T-helper 1 cell treated with Interleukin-12 subunit alpha and Interleukin-12 subunit beta and Interleukin-4 antibody, amounts not matched to agents 30 μg/mL and 1 μg/mL, for 36 hours (primary cell): ENCODE data around the gene ETV2.
"Not testable (repeated sequence)": the region's sequence is repeated elsewhere in the genome, so short reads cannot be mapped to it uniquely, and the experiment has no call there.

ENCODE experiments used
- H3K27ac Mint-ChIP-seq: one replicate; pipeline ENCODE4 v1.8.0; 2021; ENCODE audit warnings: mild to moderate bottlenecking, mixed read lengths
- H3K27me3 Mint-ChIP-seq: one replicate; pipeline ENCODE4 v1.8.0; 2021; ENCODE audit warnings: low read depth, mixed read lengths
- H3K36me3 Mint-ChIP-seq: one replicate; pipeline ENCODE4 v1.8.0; 2021; ENCODE audit warnings: low read depth, mixed read lengths
- H3K4me1 Mint-ChIP-seq: one replicate; pipeline ENCODE4 v1.8.0; 2021; ENCODE audit warnings: low read depth, mixed read lengths
- H3K4me3 Mint-ChIP-seq: one replicate; pipeline ENCODE4 v1.8.0; 2021; ENCODE audit warnings: mild to moderate bottlenecking, moderate library complexity, mixed read lengths
- H3K9me3 Mint-ChIP-seq: one replicate; pipeline ENCODE4 v1.8.0; 2021; ENCODE audit warnings: mixed read lengths

ETV2 gene

GRCh38 chr19:35642798-35643254 is 1.3 kb downstream of the ETV2 start:
- H3K27ac Mint-ChIP-seq, result no peak overlapping the region
- H3K27me3 Mint-ChIP-seq, result no peaks in the 10 kb centered on the region
- H3K36me3 Mint-ChIP-seq, result peaks cover 4% of the 10 kb centered on the region
- no peaks in the 10 kb centered on the region for H3K9me3 Mint-ChIP-seq
- H3K4me1 Mint-ChIP-seq, result peaks cover 23% of the 10 kb centered on the region
- H3K4me3 Mint-ChIP-seq, result peak overlapping the region; percentile 94

- peaks cover 4% of the 10 kb centered on the region for H3K36me3 Mint-ChIP-seq
- H3K27ac Mint-ChIP-seq, result peak overlapping the region; percentile 88
- H3K4me1 Mint-ChIP-seq, result peaks cover 23% of the 10 kb centered on the region
- no peaks in the 10 kb centered on the region for H3K9me3 Mint-ChIP-seq
- no peaks in the 10 kb centered on the region for H3K27me3 Mint-ChIP-seq
- peak overlapping the region; percentile 94 for H3K4me3 Mint-ChIP-seq
Observed at GRCh38 chr19:35643255-35644205, 2.0 kb downstream of the ETV2 start.

DNA sequence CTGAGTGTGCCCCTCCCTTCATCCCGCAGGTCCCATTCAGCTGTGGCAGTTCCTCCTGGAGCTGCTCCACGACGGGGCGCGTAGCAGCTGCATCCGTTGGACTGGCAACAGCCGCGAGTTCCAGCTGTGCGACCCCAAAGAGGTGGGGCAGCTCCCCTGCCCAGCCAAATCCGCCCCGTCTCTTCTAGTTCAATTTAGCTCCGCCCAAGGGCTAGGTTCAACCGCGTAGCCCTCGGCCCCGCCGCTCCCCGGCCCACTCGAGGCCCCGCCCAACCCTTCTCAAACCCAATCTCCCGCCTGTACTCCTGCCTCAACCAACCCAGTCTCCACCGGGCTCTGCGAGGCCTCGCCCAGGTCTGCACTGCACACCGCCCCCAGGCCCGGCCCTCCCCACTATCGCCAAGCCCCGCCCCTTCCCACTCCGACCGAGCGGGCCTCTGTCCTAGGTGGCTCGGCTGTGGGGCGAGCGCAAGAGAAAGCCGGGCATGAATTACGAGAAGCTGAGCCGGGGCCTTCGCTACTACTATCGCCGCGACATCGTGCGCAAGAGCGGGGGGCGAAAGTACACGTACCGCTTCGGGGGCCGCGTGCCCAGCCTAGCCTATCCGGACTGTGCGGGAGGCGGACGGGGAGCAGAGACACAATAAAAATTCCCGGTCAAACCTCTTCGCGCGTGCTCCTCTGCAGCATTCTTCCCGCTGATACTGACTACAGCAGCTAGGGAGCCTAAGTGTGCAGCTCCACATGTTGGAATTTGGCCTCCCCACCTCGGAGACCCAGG is 2.9 kb downstream of the ETV2 start:
- Mint-ChIP-seq H3K9me3 (no peaks in the 10 kb centered on the region), H3K4me3 (peak overlapping the region; percentile 94), H3K27me3 (no peaks in the 10 kb centered on the region), H3K36me3 (peaks cover 4% of the 10 kb centered on the region), H3K4me1 (peaks cover 25% of the 10 kb centered on the region), H3K27ac (peak overlapping the region; percentile 88)

GRCh38 chr19:35644987-35645679 is 3.6 kb downstream of the ETV2 start:
- H3K4me3 Mint-ChIP-seq, result peak overlapping the region; percentile 94
- peaks cover 25% of the 10 kb centered on the region for H3K4me1 Mint-ChIP-seq
- H3K27ac Mint-ChIP-seq, result peak overlapping the region; percentile 88
- H3K27me3 Mint-ChIP-seq, result no peaks in the 10 kb centered on the region
- H3K9me3 Mint-ChIP-seq, result no peaks in the 10 kb centered on the region
- peaks cover 4% of the 10 kb centered on the region for H3K36me3 Mint-ChIP-seq

DNA sequence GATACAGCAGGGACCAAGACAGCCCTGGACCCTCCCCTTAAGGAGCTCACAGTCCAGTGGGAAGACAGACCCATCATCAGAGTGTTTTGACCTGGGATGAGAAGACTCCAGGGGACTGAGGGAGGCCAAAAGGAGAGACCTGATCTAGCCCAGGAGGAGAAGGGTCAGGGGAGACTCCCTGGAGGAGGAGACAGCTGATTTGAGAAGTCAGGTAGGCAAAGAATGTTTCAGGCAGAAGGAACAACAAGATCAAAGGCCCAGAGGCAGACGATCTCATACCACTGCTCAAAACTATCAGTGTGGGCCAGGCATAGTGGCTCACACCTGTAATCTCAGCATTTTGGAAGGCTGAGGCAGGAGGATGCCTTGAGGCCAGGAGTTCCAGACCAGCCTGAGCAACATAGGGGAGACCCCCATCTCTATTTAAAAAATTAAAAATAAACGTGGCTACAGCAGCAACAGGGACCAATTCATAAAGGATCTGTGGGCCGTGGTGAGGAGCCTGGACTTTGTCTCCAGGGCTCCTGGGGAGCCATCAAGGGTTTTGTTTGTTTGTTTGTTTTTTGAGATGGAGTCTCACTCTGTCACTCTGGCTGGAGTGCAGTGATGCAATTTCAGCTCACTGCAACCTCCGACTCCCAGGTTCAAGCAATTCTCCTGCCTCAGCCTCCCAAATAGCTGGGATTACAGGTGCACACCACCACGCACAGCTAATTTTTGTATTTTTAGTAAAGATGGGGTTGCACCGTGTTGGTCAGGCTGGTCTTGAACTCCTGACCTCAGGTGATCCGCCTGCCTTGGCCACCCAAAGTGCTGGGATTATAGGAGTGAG is 4.4 kb downstream of the ETV2 start:
- Mint-ChIP-seq H3K4me1 (peaks cover 27% of the 10 kb centered on the region), H3K27me3 (no peaks in the 10 kb centered on the region), H3K36me3 (peaks cover 6% of the 10 kb centered on the region), H3K9me3 (no peaks in the 10 kb centered on the region), H3K27ac (peak overlapping the region; percentile 52), H3K4me3 (peak overlapping the region; percentile 94)

- Mint-ChIP-seq H3K36me3 (peaks cover 12% of the 10 kb centered on the region), H3K4me3 (peak within 1 kb of the TSS; percentile 95), H3K4me1 (peaks cover 31% of the 10 kb centered on the region), H3K9me3 (no peaks in the 10 kb centered on the region), H3K27me3 (no peaks in the 10 kb centered on the region), H3K27ac (peak within 1 kb of the TSS; percentile 88)
Observed at GRCh38 chr19:35648017-35648961, 6.7 kb downstream of the ETV2 start, which contains the start of gene COX6B1. COX6B1 (plus strand) TSS chr19:35648323; CDS start chr19:35651244, 2,921 bp downstream.

DNA sequence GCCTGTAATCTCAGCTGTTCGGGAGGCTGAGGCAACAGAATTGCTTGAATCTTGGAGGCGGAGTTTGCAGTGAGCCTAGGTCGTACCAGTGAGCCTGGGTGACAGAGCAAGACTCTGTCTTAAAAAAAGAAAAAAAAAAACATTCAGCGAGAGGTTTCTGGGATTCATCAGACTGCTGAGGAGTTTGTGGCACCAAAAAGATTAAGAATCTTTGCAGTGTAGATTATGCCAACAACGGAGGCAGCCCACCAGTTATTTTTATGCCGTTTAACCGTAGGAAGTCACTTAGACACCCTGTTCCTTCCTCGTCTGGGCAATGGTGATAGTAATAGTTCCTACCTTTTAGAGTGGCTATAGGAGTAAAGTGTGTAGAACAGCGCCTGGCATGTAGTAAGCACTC is 9.0 kb downstream of the ETV2 start:
- Mint-ChIP-seq H3K4me3 (no peak overlapping the region), H3K9me3 (no peaks in the 10 kb centered on the region), H3K36me3 (peaks cover 21% of the 10 kb centered on the region), H3K27me3 (no peaks in the 10 kb centered on the region), H3K27ac (no peak overlapping the region), H3K4me1 (peaks cover 20% of the 10 kb centered on the region)

DNA sequence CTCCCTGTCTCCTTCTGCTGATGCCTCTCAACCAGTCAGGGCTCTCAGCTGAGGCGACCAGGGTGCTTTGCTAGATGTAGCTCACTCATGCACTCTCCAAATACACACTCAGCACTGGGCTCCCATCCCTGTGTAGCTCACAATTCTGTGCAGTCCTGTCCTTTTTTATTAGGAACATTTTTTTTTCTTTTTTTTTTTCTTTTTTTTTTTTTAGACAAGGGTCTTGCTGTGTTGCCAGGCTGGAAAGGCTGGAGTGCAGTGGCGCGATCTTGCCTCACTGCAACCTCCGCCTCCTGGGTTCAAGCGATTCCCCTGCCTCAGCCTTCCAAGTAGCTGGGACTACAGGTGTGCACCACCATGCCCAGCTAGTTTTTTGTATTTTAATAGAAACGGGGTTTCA is 13.3 kb downstream of the ETV2 start:
- not testable (repeated sequence) for H3K27ac Mint-ChIP-seq, H3K27me3 Mint-ChIP-seq, H3K4me3 Mint-ChIP-seq, H3K9me3 Mint-ChIP-seq
- peaks cover 12% of the 10 kb centered on the region for H3K4me1 Mint-ChIP-seq
- H3K36me3 Mint-ChIP-seq, result peaks cover 32% of the 10 kb centered on the region

DNA sequence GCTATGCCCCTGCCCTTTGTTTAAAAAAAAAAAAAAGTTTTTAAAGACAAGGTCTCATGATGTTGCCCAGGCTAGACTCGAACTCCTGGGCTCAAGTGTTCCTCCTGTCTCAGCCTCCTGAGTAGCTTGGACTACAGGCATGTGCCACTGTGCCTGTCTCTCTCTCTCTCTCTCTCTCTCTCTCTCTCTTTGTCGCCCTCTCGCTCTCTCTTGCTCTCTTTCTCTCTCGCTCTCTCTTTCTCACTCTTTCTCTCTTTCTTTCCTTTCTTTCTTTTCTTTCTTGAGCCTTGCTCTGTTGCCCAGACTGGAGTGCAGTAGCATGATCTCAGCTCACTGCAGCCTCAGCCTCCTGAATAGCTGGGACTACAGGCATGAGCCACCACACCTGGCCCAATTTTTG is 14.1 kb downstream of the ETV2 start:
- Mint-ChIP-seq H3K36me3 (peaks cover 34% of the 10 kb centered on the region), H3K27me3 (no peaks in the 10 kb centered on the region), H3K27ac (no peak overlapping the region), H3K4me3 (no peak overlapping the region), H3K9me3 (no peaks in the 10 kb centered on the region), H3K4me1 (peaks cover 12% of the 10 kb centered on the region)

DNA sequence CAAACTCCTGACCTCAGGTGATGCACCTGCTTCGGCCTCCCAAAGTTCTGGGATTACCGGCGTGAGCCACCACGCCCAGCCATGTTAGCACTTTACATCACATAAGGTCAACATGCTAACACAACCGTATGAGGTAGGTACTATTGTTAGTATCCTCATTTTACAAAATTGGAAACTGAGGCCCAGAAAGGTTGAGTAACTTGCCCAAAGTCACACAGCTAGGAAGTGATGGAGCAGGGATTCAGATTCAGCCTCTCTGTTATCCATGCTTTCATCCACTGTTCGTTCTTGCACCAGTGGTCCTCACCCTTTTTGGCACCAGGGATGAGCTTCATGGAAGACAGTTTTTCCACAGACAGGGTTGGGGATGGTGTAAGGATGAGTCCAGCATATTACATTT is 15.2 kb downstream of the ETV2 start:
- peaks cover 26% of the 10 kb centered on the region for H3K36me3 Mint-ChIP-seq
- no peak overlapping the region for H3K4me3 Mint-ChIP-seq
- peaks cover 7% of the 10 kb centered on the region for H3K4me1 Mint-ChIP-seq
- H3K27me3 Mint-ChIP-seq, result no peaks in the 10 kb centered on the region
- H3K27ac Mint-ChIP-seq, result no peak overlapping the region
- H3K9me3 Mint-ChIP-seq, result no peaks in the 10 kb centered on the region

DNA sequence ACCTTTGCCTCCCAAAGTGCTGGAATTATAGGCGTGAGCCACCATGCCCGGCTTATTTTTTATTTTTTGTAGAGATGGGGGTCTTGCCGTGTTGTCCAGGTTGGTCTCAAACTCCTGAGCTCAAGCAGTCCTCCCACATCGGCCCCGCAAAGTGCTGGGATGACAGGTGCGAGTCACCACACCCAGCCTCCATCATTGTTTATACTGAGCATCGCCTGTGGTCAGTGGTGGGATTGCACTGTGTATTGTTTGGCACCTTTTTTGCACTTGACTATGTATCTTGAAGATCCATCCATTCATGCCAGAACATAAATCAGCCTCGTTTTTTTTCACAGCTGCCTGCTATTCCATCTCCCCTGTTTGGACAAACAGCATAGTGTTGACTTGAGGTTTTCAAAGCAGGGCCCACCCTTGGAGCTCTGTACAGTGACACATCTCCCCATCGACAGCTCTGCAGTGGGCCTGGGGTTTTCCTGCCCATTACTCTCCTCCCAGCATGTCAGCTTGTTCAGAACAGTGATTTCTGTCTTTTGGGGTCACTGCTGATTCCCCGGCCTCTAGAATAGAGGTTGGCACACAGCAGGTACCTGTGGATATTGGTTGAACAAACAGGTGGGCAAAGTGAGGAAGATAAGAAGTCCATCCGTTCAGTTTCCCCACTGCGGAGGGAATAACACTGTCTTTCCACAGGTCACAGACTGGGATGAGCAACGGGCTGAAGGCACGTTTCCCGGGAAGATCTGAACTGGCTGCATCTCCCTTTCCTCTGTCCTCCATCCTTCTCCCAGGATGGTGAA is 16.6 kb downstream of the ETV2 start:
- Mint-ChIP-seq H3K9me3 (no peaks in the 10 kb centered on the region), H3K27ac (no peak overlapping the region), H3K4me1 (peaks cover 5% of the 10 kb centered on the region), H3K36me3 (peaks cover 25% of the 10 kb centered on the region), H3K4me3 (no peak overlapping the region), H3K27me3 (no peaks in the 10 kb centered on the region)

DNA sequence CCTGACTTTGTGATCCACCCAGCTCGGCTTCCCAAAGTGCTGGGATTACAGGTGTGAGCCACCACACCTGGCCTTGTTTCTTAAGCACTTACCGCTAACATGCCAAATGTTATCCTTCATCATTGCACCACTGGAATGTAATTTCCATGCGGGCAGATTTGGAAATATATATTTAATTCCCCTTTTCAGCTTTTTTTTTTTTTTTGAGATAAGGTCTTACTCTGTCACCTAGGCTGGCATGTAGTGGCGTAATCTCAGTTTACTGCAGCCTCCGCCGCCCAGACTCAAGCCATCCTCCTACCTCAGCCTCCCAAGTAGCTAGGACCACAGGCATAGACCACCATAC is 20.4 kb downstream of the ETV2 start:
- H3K27ac Mint-ChIP-seq, result no peak overlapping the region
- H3K9me3 Mint-ChIP-seq, result no peaks in the 10 kb centered on the region
- no peaks in the 10 kb centered on the region for H3K27me3 Mint-ChIP-seq
- H3K4me1 Mint-ChIP-seq, result peaks cover 2% of the 10 kb centered on the region
- H3K36me3 Mint-ChIP-seq, result peaks cover 10% of the 10 kb centered on the region
- no peak overlapping the region for H3K4me3 Mint-ChIP-seq
